ENCODE measurements around the gene PARD3.

PARD3 gene

DNA sequence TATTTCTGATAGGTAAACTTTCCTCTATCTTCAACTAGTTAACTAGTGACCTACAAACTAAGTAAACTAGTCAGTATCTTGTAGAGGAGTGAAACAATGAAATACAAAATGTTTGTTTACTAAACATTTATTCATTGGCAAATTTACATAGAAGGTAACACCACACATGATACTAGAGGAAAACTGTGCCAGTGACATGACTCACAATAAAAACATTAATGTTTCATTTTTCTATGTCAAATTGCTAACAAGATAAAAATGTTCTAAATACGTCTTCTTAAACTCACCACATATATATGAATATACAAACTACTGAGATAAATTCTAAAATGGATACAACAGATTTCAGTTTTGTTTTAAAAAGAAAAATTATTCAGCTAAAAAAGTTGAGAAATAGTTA is 471.3 kb downstream of the PARD3 start:
- H3K4me2 ChIP-seq (ENCODE audit: low read depth, low read length, poor library complexity, severe bottlenecking): no peak overlapping the region

GRCh38 chr10:34341473-34341872 is 473.6 kb downstream of the PARD3 start:
- peaks cover 4% of the 10 kb centered on the region; the same call in 1 of the 2 replicates for H3K36me3 ChIP-seq (ENCODE audit: insufficient read depth, low read length)
- H3K9me2 ChIP-seq (replicated peaks; ENCODE audit: low read depth, low read length): no peaks in the 10 kb centered on the region
- H2AFZ ChIP-seq (ENCODE audit: low read length): no peak overlapping the region
- no peak overlapping the region for H3K9ac ChIP-seq (ENCODE audit: low read depth, low read length, poor library complexity, severe bottlenecking)
- no peak overlapping the region for H3K4me3 ChIP-seq (ENCODE audit: low read length, poor library complexity, severe bottlenecking)
- TF ChIP-seq EZH2phosphoT487 (IDR thresholded peaks at IDR 0.05; ENCODE audit: borderline replicate concordance): no peak
- TF ChIP-seq, protein P1, sequence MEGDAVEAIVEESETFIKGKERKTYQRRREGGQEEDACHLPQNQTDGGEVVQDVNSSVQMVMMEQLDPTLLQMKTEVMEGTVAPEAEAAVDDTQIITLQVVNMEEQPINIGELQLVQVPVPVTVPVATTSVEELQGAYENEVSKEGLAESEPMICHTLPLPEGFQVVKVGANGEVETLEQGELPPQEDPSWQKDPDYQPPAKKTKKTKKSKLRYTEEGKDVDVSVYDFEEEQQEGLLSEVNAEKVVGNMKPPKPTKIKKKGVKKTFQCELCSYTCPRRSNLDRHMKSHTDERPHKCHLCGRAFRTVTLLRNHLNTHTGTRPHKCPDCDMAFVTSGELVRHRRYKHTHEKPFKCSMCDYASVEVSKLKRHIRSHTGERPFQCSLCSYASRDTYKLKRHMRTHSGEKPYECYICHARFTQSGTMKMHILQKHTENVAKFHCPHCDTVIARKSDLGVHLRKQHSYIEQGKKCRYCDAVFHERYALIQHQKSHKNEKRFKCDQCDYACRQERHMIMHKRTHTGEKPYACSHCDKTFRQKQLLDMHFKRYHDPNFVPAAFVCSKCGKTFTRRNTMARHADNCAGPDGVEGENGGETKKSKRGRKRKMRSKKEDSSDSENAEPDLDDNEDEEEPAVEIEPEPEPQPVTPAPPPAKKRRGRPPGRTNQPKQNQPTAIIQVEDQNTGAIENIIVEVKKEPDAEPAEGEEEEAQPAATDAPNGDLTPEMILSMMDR (conservative IDR thresholded peaks at IDR 0.05; ENCODE audit: low read length): no peak
- H3K27me3 ChIP-seq (ENCODE audit: insufficient read depth, low read length, poor library complexity, severe bottlenecking): no peaks in the 10 kb centered on the region
- H3K4me1 ChIP-seq (ENCODE audit: insufficient read depth, low read length, poor library complexity, severe bottlenecking): peaks cover 10% of the 10 kb centered on the region
- H4K20me1 ChIP-seq (ENCODE audit: insufficient read depth, low read length, poor library complexity, severe bottlenecking): no peaks in the 10 kb centered on the region
- H3F3A ChIP-seq (ENCODE audit: low read depth): no peaks in the 10 kb centered on the region
- no peaks in the 10 kb centered on the region for H3K79me2 ChIP-seq (ENCODE audit: insufficient read depth, low read length)
- no peaks in the 10 kb centered on the region for H3K9me3 ChIP-seq (ENCODE audit: insufficient read depth, low read depth, low read length)
- H3K4me2 ChIP-seq (ENCODE audit: low read depth, low read length, poor library complexity, severe bottlenecking): no peak overlapping the region

More for the DNA sequence above, 471.3 kb downstream of the PARD3 start:
- H3K4me3 ChIP-seq (ENCODE audit: low read length, poor library complexity, severe bottlenecking): no peak overlapping the region
- H3K36me3 ChIP-seq (ENCODE audit: insufficient read depth, low read length): no peaks in the 10 kb centered on the region
- H3K79me2 ChIP-seq (ENCODE audit: insufficient read depth, low read length): no peaks in the 10 kb centered on the region
- H3K9me2 ChIP-seq (replicated peaks; ENCODE audit: low read depth, low read length): no peaks in the 10 kb centered on the region
- no peaks in the 10 kb centered on the region for H3K9me3 ChIP-seq (ENCODE audit: insufficient read depth, low read depth, low read length)
- peaks cover 27% of the 10 kb centered on the region for H3K4me1 ChIP-seq (ENCODE audit: insufficient read depth, low read length, poor library complexity, severe bottlenecking)
- H3K9ac ChIP-seq (ENCODE audit: low read depth, low read length, poor library complexity, severe bottlenecking): no peak overlapping the region
- no peaks in the 10 kb centered on the region for H3K27me3 ChIP-seq (ENCODE audit: insufficient read depth, low read length, poor library complexity, severe bottlenecking)
- TF ChIP-seq EZH2phosphoT487 (IDR thresholded peaks at IDR 0.05; ENCODE audit: borderline replicate concordance): no peak
- TF ChIP-seq, protein P1 (conservative IDR thresholded peaks at IDR 0.05; ENCODE audit: low read length): no peak
- H4K20me1 ChIP-seq (ENCODE audit: insufficient read depth, low read length, poor library complexity, severe bottlenecking): no peaks in the 10 kb centered on the region
- no peaks in the 10 kb centered on the region for H3F3A ChIP-seq (ENCODE audit: low read depth)
- H2AFZ ChIP-seq (ENCODE audit: low read length): no peak overlapping the region

DNA sequence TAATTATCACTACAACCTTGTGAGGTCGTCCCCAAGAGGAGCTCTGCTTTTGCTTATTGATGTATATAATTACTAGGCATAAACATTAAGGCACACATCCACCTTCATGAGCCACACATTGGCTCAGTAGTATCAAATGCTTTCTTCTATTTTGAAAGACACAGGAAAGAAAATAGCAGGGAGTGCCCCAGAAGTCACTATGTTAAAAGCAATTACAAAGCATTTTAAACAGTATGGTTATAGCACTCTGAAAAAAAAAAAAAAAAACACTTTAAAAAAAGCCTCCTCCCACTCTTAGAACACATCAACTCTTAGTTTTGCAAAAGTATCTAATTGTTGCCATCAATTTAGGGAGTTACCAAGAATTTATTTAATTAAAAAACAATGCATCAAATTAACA is 474.2 kb downstream of the PARD3 start:
- Histone ChIP-seq H4K20me1 (ENCODE audit: insufficient read depth, low read length, poor library complexity, severe bottlenecking) (no peaks in the 10 kb centered on the region), H3K4me1 (ENCODE audit: insufficient read depth, low read length, poor library complexity, severe bottlenecking) (peaks cover 4% of the 10 kb centered on the region), H3K36me3 (ENCODE audit: insufficient read depth, low read length) (peaks cover 7% of the 10 kb centered on the region; the same call in 1 of the 2 replicates), H2AFZ (ENCODE audit: low read length) (no peak overlapping the region), H3K9ac (ENCODE audit: low read depth, low read length, poor library complexity, severe bottlenecking) (no peak overlapping the region), H3K9me2 (replicated peaks; ENCODE audit: low read depth, low read length) (no peaks in the 10 kb centered on the region), H3K9me3 (ENCODE audit: insufficient read depth, low read depth, low read length) (no peaks in the 10 kb centered on the region), H3K4me3 (ENCODE audit: low read length, poor library complexity, severe bottlenecking) (no peak overlapping the region), H3K79me2 (ENCODE audit: insufficient read depth, low read length) (no peaks in the 10 kb centered on the region), H3K4me2 (ENCODE audit: low read depth, low read length, poor library complexity, severe bottlenecking) (no peak overlapping the region), H3K27me3 (ENCODE audit: insufficient read depth, low read length, poor library complexity, severe bottlenecking) (no peaks in the 10 kb centered on the region), H3F3A (ENCODE audit: low read depth) (no peaks in the 10 kb centered on the region)
- TF ChIP-seq, protein P1 (conservative IDR thresholded peaks at IDR 0.05; ENCODE audit: low read length): no peak
- no peak for TF ChIP-seq EZH2phosphoT487 (IDR thresholded peaks at IDR 0.05; ENCODE audit: borderline replicate concordance)

Data from Loucy (cell line).